Activated T-cell treated with anti-CD3 and anti-CD28 coated beads for 24 hours (primary cell): Measurements from ENCODE around the gene OR4E2.
"Not testable (repeated sequence)": the region's sequence is repeated elsewhere in the genome, so short reads cannot be mapped to it uniquely, and the experiment has no call there.

Source experiments
- DNase-seq: peaks from one replicate; pipeline ENCODE4 v3.0.0-alpha.2; 2020; ENCODE audit warnings: low read depth

OR4E2 gene

DNA sequence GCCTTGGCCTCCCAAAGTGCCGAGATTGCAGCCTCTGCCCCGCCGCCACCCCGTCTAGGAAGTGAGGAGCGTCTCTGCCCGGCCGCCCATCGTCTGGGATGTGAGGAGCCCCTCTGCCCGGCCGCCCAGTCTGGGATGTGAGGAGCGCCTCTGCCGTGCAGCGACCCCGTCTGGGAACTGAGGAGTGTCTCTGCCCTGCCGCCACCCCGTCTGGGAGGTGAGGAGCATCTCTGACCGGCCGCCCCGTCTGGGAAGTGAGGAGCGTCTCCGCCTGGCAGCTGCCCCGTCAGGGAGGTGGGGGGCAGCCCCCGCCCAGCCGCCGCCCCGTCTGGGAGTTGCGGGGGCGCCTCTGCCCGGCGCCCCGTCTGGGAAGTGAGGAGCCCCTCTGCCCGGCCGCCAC, 44.0 kb downstream of the OR4E2 start:
- not testable (repeated sequence) for DNase-seq

DNA sequence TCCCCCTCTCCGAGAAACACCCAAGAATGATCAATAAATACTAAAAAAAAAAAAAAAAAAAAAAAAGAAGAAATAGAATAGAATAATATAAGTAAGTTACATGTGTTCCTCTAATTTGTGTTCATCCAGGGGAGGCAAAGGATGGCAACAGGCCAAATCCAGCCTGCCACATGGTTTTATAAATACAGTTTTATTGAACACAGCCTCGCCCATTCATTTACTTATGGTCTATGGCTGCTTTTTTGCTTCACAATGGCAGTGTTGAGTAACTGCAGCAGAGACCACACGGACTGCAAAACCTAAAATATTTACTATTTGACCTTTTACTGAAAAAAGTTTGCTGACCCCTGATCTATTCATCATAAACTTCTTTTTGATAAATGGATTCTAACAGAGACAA, 44.9 kb downstream of the OR4E2 start:
- not testable (repeated sequence) for DNase-seq

DNA sequence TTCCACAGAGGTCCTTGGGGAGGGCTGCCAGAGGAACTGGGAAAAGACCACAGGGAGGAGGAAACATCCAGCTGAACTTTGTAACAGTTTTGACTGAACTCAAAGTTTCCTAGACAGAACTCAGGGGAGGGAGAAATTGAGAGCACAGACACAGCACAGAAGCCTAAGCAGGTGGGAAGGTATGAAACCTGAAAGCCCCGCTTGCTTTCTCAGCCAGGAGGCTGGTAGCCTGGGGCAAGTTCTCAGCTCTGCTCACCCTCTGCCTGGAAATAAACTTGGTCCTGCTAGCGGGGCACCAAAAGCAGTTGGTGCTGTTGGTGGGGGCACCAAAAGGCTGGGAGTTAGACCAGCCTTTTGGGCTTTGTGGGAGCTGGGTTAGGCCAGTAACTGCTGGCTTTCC, 45.9 kb downstream of the OR4E2 start:
- DNase-seq = no peak

DNA sequence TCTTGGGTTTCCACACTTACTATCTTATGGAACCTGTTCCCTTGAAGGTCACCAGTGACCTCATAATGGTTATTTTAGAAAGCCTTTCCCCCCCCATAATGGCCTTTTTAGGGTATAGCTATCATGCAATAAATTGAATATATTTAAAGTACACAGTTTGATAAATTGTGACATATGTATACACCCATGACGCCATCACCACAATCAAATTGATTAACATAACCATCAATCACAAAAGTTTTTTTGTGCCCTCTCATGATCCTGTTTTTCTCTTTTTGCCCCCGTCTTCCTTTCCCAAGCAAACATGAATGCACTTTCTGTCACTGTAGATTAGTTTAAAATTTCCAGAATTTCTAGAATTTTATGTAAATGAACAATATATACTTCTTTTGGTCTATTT, 48.7 kb downstream of the OR4E2 start:
- DNase-seq = no peak

- DNase-seq = no peak
These were observed 50.0 kb downstream of the OR4E2 start for GRCh38 chr14:21703357-21704326.

DNA sequence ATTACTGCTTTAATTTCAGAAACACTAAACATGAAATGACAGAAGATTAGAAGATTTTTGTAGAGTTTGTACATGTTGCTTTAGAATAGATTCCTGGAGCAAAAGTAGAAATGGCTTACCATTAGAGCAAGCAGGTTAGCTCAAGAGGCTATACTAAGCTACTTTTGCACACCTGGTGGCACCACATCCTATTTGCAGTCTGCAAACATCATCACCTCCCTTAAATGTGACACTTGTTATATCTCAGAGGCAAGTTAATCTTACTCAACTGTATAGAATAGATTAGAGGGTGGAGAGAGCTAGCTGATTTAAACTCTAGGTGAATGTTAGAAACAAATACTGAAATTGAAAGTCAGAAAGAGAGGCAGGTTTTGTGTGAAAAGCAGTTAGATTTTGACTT, 50.7 kb downstream of the OR4E2 start:
- DNase-seq = no peak

DNA sequence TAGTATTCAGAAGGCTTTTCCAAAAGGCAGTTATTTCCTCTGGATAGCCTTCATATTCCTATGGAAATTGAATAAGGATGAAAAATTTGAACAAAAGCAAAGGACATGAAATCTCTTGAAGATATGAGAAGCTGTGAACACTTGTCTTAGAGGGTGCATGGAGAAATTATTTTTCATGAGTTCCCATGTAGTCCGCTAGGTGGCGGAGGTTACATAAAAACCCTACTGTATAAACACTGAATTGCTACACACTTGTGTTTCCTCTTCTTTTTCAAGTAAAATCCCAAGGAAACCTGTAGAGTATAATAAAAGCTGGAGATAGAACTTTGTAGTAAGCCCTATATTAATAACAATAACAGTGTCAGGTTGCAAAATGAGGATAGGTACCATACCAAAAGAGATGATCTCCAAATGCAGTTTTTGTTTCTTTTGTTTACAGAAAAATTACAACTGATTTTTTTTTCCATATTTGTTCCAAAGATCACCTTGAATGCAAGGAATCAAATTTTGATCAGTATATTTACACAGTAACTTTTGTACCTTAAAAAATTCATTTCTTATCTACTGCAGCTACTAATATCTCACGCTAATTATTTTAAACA, 57.8 kb downstream of the OR4E2 start:
- peak; percentile 21 for DNase-seq

- DNase-seq = no peak
These were observed 58.4 kb downstream of the OR4E2 start for GRCh38 chr14:21712036-21712435.

DNA sequence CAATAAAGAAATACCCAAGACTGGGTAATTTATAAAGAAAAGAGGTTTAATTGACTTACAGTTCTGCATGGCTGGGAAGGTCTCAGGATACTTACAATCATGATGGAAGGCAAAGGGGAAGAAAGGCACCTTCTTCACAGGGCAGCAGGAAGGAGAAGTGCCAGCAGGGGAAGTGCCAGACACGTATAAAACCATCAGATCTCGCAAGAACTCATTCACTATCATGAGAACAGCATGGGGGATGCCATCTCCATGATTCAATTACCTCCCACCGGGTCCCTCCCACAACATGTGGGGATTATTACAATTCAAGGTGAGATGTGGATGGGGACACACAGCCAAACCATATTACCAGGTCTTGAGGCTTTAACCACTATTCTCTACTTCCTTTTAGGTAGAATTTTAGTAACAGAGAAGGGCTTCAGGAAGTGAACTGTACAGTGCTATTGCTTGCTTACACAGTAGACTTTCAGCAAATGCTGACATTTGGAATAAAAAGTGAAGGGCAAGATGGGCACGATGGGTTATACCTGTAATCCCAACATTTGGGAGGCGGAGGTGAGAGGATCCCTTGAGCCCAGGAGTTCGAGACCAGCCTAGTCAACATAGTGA, 60.8 kb downstream of the OR4E2 start:
- DNase-seq = no peak
